ENCODE measurements around the gene TMTC2.
"Not testable (repeated sequence)": the region's sequence is repeated elsewhere in the genome, so short reads cannot be mapped to it uniquely, and the experiment has no call there.

TMTC2 gene

GRCh38 chr12:83075471-83075870, 388.8 kb downstream of the TMTC2 start:
- DNase-seq (ENCODE audit: low read depth, low spot score) = no peak

- no peak for DNase-seq (ENCODE audit: low read depth, low spot score)
These were observed 390.3 kb downstream of the TMTC2 start for GRCh38 chr12:83077041-83077440.

- DNase-seq (ENCODE audit: low read depth, low spot score) = no peak
These were observed 396.1 kb downstream of the TMTC2 start for GRCh38 chr12:83082690-83083276.

DNA sequence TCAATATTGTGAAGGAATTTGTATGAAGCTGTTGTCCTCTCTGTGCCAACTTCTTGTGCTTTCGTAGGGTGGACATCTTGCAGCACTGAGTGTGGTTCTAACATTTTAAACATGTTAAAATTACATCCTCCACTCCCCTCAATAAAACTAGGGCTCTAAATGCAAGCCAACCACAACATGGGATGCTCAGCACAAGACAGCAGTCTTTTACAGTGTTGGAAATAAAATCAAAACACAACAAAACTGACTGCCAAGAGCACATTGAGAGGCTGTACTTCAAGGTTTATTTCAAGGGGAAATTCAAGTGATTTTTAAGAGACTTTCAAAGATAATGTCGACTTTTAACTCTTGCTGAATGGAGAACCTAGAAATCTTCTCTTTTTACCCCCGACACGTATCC, 396.9 kb downstream of the TMTC2 start:
- DNase-seq (ENCODE audit: low read depth, low spot score) = no peak

DNA sequence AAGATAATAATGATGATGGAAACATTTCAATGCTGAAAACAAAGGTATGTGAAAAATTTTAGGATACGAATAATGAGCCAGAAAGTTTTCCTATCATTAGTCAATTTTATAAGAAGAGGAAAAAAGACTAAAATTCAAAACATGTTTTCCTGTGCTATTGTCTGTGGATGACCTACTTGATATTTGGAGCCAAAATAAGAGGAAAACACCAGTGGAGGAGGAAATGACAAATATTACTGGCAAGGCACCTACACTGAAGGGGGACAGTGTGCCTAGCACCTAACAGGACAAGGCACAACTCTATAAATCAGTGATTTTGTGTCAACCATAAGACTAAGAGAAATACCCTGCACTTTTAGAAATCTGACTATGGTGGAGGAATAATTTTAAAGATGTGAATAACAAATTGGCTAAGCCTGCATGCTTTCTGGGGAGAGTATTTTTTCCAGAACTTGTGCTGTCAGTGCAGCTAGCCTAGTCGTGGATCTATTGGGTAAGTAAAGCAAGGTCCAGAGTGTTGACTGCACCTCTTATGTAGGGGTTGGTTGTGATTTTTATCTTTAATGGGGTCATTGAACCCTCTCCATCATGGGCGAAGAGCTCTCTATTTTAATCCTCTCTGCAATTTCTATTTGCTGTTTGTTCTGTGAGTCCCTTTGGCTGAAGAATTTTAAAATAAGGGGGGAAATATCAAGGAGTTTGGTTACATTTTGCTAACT, 398.0 kb downstream of the TMTC2 start:
- no peak for DNase-seq (ENCODE audit: low read depth, low spot score)

DNA sequence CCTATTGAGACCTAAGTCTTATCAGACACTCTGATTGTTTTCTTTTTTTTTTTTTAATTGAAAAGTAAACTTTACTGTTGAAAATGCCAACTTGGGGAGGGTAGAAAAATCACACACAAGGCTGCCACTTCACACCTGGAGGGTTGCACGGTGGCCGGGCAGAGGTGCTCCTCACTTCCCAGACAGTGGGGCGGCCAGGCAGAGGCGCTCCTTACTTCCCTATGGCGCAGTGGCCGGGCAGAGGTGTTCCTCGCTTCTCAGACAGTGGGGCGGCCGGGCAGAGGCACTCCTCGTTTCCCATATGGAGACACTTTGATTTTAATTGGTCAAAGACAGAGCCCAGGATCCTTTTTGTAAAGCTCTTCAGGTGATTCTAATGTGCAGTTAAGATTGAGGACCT, 399.3 kb downstream of the TMTC2 start:
- no peak for DNase-seq (ENCODE audit: low read depth, low spot score)

DNA sequence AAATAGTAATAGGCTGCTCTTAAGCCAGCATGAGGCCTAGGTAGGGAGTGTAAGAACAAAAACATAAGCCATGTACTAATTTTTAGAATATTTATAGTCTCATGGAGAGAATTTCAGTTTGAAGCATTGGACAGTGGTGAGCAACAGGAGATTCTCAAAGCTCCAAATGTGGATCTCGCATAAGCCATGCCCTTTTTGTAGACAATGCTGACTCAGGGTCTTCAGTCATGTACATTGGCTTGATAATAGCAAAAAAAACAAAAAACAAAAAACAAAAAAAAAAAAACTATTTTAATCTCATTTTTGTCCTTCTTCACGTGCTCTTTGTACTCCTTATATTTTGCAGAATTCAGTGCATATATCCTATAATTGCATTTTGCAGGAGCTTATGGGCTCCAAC, 402.9 kb downstream of the TMTC2 start:
- no peak for DNase-seq (ENCODE audit: low read depth, low spot score)

- no peak for DNase-seq (ENCODE audit: low read depth, low spot score)
These were observed 405.4 kb downstream of the TMTC2 start for GRCh38 chr12:83092129-83092528.

- no peak for DNase-seq (ENCODE audit: low read depth, low spot score)
These were observed 405.9 kb downstream of the TMTC2 start for GRCh38 chr12:83092606-83093005.

GRCh38 chr12:83093426-83093825, 406.7 kb downstream of the TMTC2 start:
- DNase-seq (ENCODE audit: low read depth, low spot score) = no peak

DNA sequence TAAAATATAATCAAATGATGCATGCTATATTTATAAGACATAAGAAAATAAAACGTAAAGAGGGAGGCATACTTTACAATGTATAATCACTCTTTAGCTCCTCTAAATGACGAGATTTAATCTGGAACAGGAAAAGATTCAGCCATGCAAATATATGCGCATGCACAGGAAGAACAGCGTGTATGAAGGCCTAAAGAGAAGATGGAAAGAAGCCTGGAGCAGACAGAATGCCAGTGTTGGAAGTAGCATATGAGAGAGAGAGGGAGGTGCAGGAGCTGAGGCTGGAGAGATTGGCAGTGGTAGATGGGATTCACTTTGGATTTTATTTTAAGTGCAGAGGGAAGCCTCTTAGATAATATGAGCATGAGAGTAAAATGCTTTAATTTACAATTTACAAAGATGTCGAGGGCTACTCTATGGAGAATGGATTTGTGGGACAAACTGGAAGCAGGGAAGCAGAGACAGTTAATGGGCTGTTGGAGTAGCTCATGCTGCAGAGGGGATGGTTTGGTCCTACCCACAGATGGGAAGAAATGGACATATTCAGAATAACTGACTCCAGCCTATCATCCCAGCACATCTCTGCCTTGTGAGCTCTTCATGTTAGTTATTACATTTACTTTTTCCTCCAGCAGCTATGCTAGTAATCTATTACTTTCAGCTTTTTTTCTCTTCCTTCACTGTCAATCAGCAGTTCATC, 411.1 kb downstream of the TMTC2 start:
- DNase-seq (ENCODE audit: low read depth, low spot score) = no peak

DNA sequence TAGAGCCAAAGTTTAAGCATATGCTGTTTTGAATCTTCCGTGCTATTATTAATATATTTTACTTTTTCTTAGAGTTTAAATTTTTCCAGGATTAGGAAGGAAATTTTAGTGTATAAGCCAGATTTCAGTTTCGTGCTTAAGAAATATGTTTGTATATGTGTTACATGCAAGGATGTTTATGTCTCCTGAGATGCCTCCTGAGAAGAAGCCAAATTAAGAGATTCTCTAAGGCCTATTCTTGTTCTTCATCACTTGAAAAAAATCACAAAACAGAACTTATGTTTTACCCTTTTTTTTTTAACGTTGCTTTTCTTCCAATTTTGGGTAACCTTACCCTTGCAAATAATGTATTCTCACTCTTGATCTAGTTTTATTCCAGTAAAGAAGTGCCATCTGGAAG, 412.7 kb downstream of the TMTC2 start:
- DNase-seq (ENCODE audit: low read depth, low spot score) = no peak

DNA sequence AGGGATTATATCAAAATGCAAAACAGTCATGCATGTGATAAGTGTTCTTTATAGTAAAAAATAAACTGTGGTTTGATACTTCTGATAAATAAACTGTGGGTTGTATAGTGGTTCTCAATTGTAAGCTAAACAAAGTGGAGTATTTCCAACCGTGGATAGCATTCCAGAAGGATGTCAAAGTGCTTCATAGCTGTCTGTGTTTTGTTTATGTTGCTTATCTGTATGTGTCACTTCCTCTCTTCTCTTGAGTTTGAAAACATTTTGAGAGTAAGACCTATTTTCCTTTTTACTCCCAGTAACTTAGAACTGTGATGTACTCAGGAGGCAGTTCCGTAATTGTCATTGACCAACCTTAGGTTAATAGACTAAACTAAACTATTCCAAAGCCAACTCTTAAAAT, 415.8 kb downstream of the TMTC2 start:
- DNase-seq (ENCODE audit: low read depth, low spot score) = no peak

DNA sequence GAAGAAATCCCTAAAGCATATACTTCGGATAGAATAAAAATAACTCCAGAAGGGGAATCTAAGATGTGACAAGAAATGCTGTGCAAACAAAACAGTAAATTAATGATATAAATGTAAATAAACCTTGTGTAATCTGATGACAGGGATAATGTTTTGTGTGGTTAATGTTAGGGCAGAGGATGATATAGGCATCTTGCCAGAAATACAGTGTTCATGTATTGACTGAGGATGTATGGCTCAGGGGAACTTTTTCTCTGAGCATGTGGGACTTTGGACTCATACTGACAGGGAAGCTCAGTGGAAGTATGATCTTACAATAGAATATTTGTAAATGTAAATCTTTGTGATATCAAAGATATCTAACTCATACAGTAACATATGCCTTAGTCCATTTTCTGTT, 420.2 kb downstream of the TMTC2 start:
- DNase-seq (ENCODE audit: low read depth, low spot score) = no peak

DNA sequence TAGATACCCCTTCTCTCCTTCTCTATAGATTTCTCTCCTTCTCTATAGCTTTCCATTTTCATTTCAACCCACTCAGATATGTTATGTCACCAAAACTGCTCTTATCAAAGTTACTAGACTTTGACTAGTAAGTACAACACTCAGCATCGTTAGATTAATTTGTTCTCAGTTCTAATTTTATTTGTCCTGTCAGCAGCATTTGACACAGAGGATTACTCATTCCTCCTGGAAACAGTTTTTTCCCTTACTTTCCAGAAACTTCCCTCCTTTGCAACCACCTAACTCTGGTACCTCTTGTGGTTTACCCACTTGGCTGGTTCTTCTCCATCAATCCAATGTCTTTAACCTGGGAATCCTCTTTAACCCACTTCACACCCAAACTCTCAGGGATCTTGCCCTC, 423.7 kb downstream of the TMTC2 start:
- no peak for DNase-seq (ENCODE audit: low read depth, low spot score)

- DNase-seq (ENCODE audit: low read depth, low spot score) = no peak
These were observed 427.2 kb downstream of the TMTC2 start for GRCh38 chr12:83113945-83114344.

DNA sequence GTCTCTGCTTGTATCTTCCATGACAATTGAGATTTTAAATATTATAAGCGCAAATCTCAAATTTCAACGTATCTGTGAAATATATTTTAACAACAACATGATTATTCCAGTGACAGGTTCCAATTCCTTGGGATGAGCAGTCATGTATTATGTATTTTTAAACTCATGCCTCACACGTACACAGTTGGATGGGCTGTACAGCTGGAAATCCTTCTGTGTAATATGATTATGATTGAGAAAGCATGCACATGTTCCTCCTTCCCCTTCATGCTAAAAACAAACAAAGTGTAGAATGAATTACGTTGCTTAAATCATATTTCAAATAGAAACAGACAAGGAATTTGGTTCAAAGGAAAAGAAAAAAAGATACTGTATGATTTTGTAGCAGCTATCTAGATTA, 428.3 kb downstream of the TMTC2 start:
- no peak for DNase-seq (ENCODE audit: low read depth, low spot score)

DNA sequence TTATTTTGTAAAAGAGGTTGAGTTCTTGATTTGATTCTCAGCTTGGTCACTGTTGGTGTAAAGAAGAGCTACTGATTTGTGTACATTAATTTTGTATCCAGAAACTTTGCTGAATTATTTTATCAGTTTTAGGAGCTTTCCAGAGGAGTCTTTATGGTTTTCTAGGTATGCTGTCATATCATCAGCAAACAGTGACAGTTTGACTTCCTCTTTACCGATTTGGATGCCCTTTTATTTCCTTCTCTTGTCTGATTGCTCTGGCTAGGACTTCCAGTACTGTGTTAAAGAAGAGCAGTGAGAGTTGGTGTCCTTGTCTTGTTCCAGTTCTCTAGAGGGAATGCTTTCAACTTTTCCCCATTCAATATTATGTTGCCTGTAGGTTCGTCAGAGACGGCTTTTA, 431.2 kb downstream of the TMTC2 start:
- DNase-seq (ENCODE audit: low read depth, low spot score) = not testable (repeated sequence)

DNA sequence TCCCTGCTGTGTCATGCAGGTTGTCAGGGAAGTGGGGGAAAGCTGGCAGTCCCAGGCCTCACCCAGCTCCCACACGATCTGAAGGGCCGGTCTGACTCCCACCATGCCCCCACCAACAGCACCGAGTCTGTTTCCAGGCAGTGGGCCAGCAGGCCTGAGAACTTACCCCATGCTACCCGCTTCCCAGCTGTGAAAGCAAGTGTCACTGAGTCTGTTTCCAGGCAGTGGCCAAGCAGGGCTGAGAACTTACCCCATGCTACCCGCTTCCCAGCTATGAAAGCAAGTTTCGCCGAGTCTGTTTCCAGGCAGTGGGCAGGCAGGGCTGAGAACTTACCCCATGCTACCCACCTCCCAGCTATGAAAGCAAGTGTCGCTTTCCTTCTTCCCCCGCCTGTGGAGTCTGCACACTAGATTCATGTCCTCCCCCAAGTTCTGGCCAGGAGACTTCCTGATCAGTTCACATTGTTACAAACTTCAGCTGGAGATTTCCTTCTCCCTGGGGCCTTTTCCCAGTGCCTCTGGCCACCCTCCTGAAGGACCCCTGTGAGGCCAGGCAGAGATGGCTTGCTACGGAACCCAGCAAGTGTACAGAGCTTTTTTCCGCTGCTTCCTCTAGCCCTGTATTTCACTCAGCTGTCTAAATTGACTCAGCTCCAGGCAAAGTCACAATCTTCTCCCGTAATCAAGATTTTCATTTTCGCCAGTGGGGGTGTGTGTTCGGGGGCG, 435.4 kb downstream of the TMTC2 start:
- DNase-seq (ENCODE audit: low read depth, low spot score) = peak; percentile 7

DNA sequence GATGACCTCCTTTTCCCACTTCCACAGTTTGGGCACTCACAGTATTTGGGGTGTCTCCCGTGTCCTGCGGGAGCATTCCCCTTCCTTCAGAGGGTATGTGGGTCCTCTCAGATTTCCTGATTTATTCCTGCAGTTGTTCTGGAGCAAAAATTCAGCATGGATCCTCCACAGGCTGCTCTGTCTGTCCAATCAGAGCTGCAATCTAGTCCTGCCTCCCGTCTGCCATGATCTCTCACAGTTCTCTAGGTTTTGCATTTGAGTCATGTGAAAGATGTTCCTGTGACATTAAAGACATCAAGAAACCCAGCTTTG, 435.9 kb downstream of the TMTC2 start:
- DNase-seq (ENCODE audit: low read depth, low spot score) = no peak

DNA sequence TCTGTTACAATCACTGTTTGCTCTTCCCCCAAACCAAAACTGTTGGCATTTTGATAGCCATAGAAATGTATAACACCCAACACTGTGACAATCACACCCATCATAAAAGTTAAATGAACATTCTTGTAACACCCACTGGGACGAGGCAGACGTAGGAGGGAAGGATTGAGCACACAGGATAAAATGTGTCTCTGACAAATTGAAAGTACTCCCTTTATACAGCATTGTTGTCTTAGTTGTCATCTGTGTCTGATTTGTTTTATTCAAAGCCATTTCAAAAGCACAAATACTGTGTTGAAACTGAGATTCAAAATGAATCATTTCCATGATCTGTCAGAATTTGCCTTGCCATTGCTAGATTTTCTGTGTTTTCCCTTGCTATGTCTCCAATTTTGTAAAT, 436.3 kb downstream of the TMTC2 start:
- no peak for DNase-seq (ENCODE audit: low read depth, low spot score)

DNA sequence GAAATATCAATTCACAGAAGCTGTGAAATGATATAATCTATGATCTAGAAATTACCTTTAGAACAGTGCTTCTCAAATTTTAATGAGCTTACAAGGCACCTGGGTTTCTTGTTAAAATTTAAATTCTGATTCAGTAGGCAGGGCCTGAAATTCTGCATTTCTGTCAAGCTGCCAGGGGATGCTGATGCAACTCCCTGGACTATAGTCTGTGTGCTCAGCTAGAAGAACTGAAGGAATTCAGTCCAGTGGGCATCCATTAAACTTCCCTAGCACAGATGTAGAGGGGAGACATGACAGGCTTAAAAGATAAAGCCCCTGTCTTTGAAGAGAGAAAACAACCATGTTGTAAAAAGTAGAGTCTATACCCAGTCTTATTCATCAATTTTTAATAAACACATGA, 441.8 kb downstream of the TMTC2 start:
- no peak for DNase-seq (ENCODE audit: low read depth, low spot score)

DNA sequence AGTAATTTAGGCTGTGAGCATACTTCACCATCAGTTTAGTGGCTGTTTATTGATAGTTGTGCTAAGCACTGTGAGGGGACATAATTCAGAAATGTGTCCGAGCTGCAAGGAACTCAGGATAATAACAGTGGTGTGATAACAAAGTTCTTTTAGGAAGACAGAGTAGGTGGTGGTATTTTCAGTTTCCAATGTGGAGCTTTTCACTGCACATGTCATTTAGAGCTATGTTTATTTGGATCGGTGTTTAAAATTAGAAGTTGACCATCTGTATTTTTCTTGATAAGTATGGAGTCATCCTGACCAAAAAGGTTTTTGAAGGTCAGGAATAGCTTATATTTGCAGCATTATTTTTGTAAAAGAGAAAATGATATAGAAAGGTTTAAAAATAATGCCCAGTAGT, 443.5 kb downstream of the TMTC2 start:
- DNase-seq (ENCODE audit: low read depth, low spot score) = no peak
